ENCODE measurements around the gene LRMDA.

Gene LRMDA

GRCh38 chr10:75592791-75593643 is 161.6 kb downstream of the LRMDA start (continued):
- TF ChIP-seq SCRT1 (tag by site-specific recombination; IDR thresholded peaks at IDR 0.05; ENCODE audit: borderline replicate concordance) (peak; percentile 76; the same call in 1 of the 2 replicates), ZNF404 (tag by site-specific recombination; IDR thresholded peaks at IDR 0.05) (no peak), ZNF280C (tag by site-specific recombination; IDR thresholded peaks at IDR 0.05) (no peak), PATZ1 (tag by site-specific recombination; IDR thresholded peaks at IDR 0.05) (peak; percentile 77), OVOL3 (tag by site-specific recombination; IDR thresholded peaks at IDR 0.05) (peak; percentile 90), ZBTB6 (tag by site-specific recombination; IDR thresholded peaks at IDR 0.05) (no peak), REST (tag by site-specific recombination; IDR thresholded peaks at IDR 0.05) (no peak), PRDM6 (tag by site-specific recombination; IDR thresholded peaks at IDR 0.05) (peak; percentile 100), BCL6B (tag by site-specific recombination; IDR thresholded peaks at IDR 0.05) (peak; percentile 77), ZNF133 (tag by site-specific recombination; IDR thresholded peaks at IDR 0.05) (no peak), REPIN1 (tag by site-specific recombination; IDR thresholded peaks at IDR 0.05; ENCODE audit: low read depth) (no peak), ZNF248 (tag by site-specific recombination; IDR thresholded peaks at IDR 0.05) (no peak), GLI4 (tag by site-specific recombination; IDR thresholded peaks at IDR 0.05) (no peak), GLIS2 (tag by site-specific recombination; IDR thresholded peaks at IDR 0.05) (no peak), ATF2 (tag by site-specific recombination; IDR thresholded peaks at IDR 0.05; ENCODE audit: low read depth) (peak; percentile 97), ZEB2 (tag by site-specific recombination; IDR thresholded peaks at IDR 0.05) (peak; percentile 61; the same call in 1 of the 2 replicates), YY1 (tag by site-specific recombination; IDR thresholded peaks at IDR 0.05) (no peak), PRDM10 (tag by site-specific recombination; IDR thresholded peaks at IDR 0.05) (peak; percentile 26; the same call in 1 of the 2 replicates), ZNF629 (tag by site-specific recombination; IDR thresholded peaks at IDR 0.05) (peak; percentile 89), ZBTB1 (tag by site-specific recombination; IDR thresholded peaks at IDR 0.05) (no peak)
